Naive thymus-derived CD4-positive, alpha-beta T cell (primary cell): Measurements from ENCODE around the gene MND1. TPM values are rescaled to one million over a fixed set of nuclear protein-coding genes. Genes with fewer than 3 reads are reported as not detected.

Experiments
- ATAC-seq: fragments of 150-1000 bp; cut with Tn5 transposase; 2 replicates; pipeline ENCODE4 v1.10.0; 2021; ENCODE audit warnings: mild to moderate bottlenecking, moderate library complexity
- CTCF ChIA-PET: fragments of 350-600 bp; sonication (Branson Sonifier 250); formaldehyde crosslinking; loops from one replicate; lab custom pipeline; 2021; ENCODE audit warnings: antibody characterized with exemption; lab: Charles Lee
- POLR2A ChIA-PET: fragments of 350-600 bp; sonication (Branson Sonifier 250); formaldehyde crosslinking; loops from one replicate; lab custom pipeline; 2021; ENCODE audit warnings: antibody characterized with exemption, inconsistent platforms; lab: Charles Lee
- DNase-seq, 9 donors: peaks; one replicate each; pipeline versions ENCODE4 v3.0.0 to v3.0.0-alpha.2; 2020 to 2022; ENCODE audit warnings: mixed read lengths in 1 of 9
- H3K27ac ChIP-seq: one replicate; pipeline ENCODE4 v1.7.0; 2013; ENCODE audit warnings: mild to moderate bottlenecking, low read depth, low read length, moderate library complexity
- H3K27me3 ChIP-seq, 2 donors: one replicate each; pipeline ENCODE4 v1.7.0; 2013; ENCODE audit warnings: low read length in 2 of 2, mild to moderate bottlenecking in 2 of 2, moderate library complexity in 2 of 2; ENCODE audit not compliant: control insufficient read depth in 2 of 2, insufficient read depth in 2 of 2
- H3K36me3 ChIP-seq, 3 experiments: 1 replicate in 2 of 3; 2 replicates in 1 of 3; pipeline ENCODE4 v1.7.0; 2013; ENCODE audit warnings: low read length in 3 of 3, mild to moderate bottlenecking in 3 of 3, moderate library complexity in 1 of 3; ENCODE audit not compliant: insufficient read depth in 3 of 3, control insufficient read depth in 2 of 3
- H3K4me1 ChIP-seq, 2 donors: one replicate each; pipeline ENCODE4 v1.7.0; 2013; ENCODE audit warnings: low read length in 2 of 2, mild to moderate bottlenecking in 2 of 2, moderate library complexity in 1 of 2; ENCODE audit not compliant: control insufficient read depth in 2 of 2, insufficient read depth in 2 of 2
- H3K4me3 ChIP-seq: 2 replicates; pipeline ENCODE4 v1.7.0; 2013; ENCODE audit warnings: mild to moderate bottlenecking, low read length
- H3K9me3 ChIP-seq, 3 experiments: 1 replicate in 2 of 3; 2 replicates in 1 of 3; pipeline ENCODE4 v1.7.0; 2013; ENCODE audit warnings: low read length in 3 of 3; ENCODE audit not compliant: control insufficient read depth in 2 of 3
- H3K27ac Mint-ChIP-seq, 9 donors: one replicate each; pipeline ENCODE4 v1.8.0; 2020 to 2022; ENCODE audit warnings: mixed read lengths in 9 of 9, mild to moderate bottlenecking in 8 of 9, moderate library complexity in 5 of 9, inconsistent platforms in 2 of 9
- H3K27me3 Mint-ChIP-seq, 5 donors: one replicate each; pipeline ENCODE4 v1.8.0; 2021 to 2022; ENCODE audit warnings: mixed read lengths in 5 of 5, mild to moderate bottlenecking in 1 of 5
- H3K36me3 Mint-ChIP-seq, 5 donors: one replicate each; pipeline ENCODE4 v1.8.0; 2020 to 2022; ENCODE audit warnings: mixed read lengths in 5 of 5, mild to moderate bottlenecking in 3 of 5, inconsistent platforms in 1 of 5
- H3K4me1 Mint-ChIP-seq, 7 donors: one replicate each; pipeline ENCODE4 v1.8.0; 2020 to 2022; ENCODE audit warnings: mixed read lengths in 7 of 7, mild to moderate bottlenecking in 3 of 7, inconsistent platforms in 1 of 7
- H3K4me3 Mint-ChIP-seq, 10 donors: one replicate each; pipeline ENCODE4 v1.8.0; 2020 to 2022; ENCODE audit warnings: mild to moderate bottlenecking in 10 of 10, mixed read lengths in 10 of 10, moderate library complexity in 6 of 10, inconsistent platforms in 2 of 10
- H3K9me3 Mint-ChIP-seq, 11 donors: one replicate each; pipeline ENCODE4 v1.8.0; 2020 to 2022; ENCODE audit warnings: mixed read lengths in 11 of 11, mild to moderate bottlenecking in 4 of 11, inconsistent platforms in 1 of 11, moderate library complexity in 1 of 11
- intact Hi-C, 2 donors: fragments of 100-400 bp; cut with micrococcal nuclease; formaldehyde crosslinking; loops; one replicate each; pipeline ENCODE4 v1.15.1; 2023
- polyA plus RNA-seq, 2 donors: library from polyadenylated mRNA; unstranded; fragments of 300-500 nt; fragmentation: Illumina TruSeq; gene quantifications; one replicate each; pipeline ENCODE4 v1.2.3, GENCODE V29; 2021
- total RNA-seq, 6 experiments: library from RNA in 5 of 6; stranded (reverse) in 5 of 6; gene quantifications; 1 replicate in 5 of 6; 2 replicates in 1 of 6; pipeline ENCODE4 v1.2.3 and lab custom pipeline; 2021 to 2026

MND1 gene, protein sequence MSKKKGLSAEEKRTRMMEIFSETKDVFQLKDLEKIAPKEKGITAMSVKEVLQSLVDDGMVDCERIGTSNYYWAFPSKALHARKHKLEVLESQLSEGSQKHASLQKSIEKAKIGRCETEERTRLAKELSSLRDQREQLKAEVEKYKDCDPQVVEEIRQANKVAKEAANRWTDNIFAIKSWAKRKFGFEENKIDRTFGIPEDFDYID
- total RNA-seq (10 to 100 TPM in 1 of 5 experiments, not detected in 4; 13.5 TPM), polyA plus RNA-seq (under 1 TPM in 1 of 2 donors, not detected in 1; 0.75 TPM), total RNA-seq (lab: John Stamatoyannopoulos, UW) (not detected)

DNA sequence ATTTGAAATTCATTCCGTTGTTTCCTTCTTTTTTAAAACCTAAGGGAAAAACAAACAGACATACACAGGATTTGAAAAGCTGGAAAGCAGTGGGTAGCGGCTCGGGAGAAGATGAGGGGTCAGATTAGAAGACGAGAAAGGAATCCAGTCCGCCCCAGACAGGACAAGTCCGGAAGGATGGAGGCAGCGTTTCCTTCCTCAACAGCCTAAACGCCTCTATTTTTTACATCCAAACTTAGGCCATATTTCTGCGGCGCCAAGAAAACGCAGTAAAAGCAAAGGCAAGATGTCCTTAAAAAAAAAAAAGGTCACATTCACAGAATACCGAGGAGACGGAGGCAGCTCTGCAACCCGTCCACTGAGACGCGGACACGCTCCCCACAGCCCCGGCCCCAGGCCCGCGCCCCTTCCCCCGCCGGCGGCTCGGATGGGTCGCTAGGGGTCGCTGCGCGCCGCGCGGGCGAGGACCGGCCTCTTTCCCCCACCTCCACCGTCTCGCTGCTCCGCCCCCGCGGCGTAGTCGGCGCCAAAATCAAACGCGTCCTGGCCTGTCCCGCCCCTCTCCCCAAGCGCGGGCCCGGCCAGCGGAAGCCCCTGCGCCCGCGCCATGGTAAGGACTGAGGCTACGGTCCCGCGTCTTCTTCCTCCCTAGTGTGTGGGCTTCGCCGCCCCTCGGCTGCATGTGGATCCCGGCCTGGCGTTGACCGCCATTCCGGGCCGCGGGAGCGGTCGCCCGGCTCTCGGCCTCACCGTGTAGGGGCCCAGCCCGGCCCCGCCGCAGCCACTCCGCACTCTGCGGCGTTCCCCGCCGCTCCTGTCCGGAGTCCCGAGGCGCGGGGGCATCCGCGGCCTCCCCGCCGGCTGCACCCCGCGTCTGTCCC, at the start of gene MND1:
Gene MND1, plus strand, starts transcription at position 558 of the 881 bp plus-strand sequence. Its CDS starts 50 bp downstream, at position 608.
- Mint-ChIP-seq H3K27me3 (peaks cover 0 to 23% (median 6%) of the 10 kb centered on the region in 5 donors), H3K4me3 (peak within 1 kb of the TSS; percentile 89 to 97 (median 94)), H3K36me3 (peaks cover 0 to 2% (median 0%) of the 10 kb centered on the region in 5 donors), H3K4me1 (peaks cover 4 to 43% (median 27%) of the 10 kb centered on the region in 7 donors), H3K27ac (peak within 1 kb of the TSS; percentile 26 to 90 (median 76)), H3K9me3 (no peaks in the 10 kb centered on the region)
- ATAC-seq (peak; percentile 97), DNase-seq (peak; percentile 82 to 97 (median 92))
- H3K4me1 ChIP-seq, result peaks cover 0 to 8% of the 10 kb centered on the region in 2 donors
- H3K27me3 ChIP-seq, result no peaks in the 10 kb centered on the region
- ChIA-PET POLR2A (interaction anchor here (0.7 to 3.4 kb wide), 5 partner anchors 85 to 250 kb away, joined by 3 to 13 read pairs (median 4); no protein-coding TSS in a partner anchor), CTCF (interaction anchor here (0.5 to 3.6 kb wide), 26 partner anchors 10 to 1186 kb away, joined by 3 to 32 read pairs (median 3); no protein-coding TSS in a partner anchor)
- H3K4me3 ChIP-seq, result peak within 1 kb of the TSS; percentile 58
- H3K27ac ChIP-seq, result peak within 1 kb of the TSS; percentile 60
- intact Hi-C loops, result loop anchor here (1.0 to 10.0 kb wide), 17 partner anchors 82 to 1210 kb away; partner anchors contain the start of genes PLRG1 (in 1 of the 2) and TMEM131L (in 1 of the 2)
- no peaks in the 10 kb centered on the region for H3K9me3 ChIP-seq
- H3K36me3 ChIP-seq, result no peaks in the 10 kb centered on the region

DNA sequence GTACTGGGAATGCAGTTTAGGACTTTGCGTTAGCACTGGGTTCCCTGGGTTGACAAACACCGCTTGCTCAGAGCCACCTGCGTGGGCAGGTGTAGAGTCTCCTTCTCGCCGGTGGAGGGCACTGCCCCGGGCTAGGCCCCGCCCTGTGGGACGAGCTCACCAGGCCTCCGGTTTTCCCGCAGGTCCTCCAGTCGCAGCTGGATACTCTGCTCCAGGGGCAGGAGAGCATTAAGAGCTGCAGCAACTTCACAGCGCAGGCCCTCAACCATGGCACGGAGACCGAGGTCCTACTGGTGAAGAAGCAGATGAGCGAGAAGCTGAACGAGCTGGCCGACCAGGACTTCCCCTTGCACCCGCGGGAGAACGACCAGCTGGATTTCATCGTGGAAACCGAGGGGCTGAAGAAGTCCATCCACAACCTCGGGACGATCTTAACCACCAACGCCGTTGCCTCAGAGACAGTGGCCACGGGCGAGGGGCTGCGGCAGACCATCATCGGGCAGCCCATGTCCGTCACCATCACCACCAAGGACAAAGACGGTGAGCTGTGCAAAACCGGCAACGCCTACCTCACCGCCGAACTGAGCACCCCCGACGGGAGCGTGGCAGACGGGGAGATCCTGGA, 49.2 kb upstream of the MND1 start:
- DNase-seq (no peak), ATAC-seq (no peak)
- peaks cover 0 to 5% (median 0%) of the 10 kb centered on the region in 5 donors for H3K27me3 Mint-ChIP-seq
- peaks cover 4 to 32% (median 14%) of the 10 kb centered on the region in 5 donors for H3K36me3 Mint-ChIP-seq
- no peak overlapping the region for H3K27ac Mint-ChIP-seq
- intact Hi-C loops, result no loop called here
- Histone ChIP-seq H3K9me3 (peaks cover 0 to 3% (median 0%) of the 10 kb centered on the region in 3 experiments), H3K4me3 (no peak overlapping the region), H3K36me3 (no peaks in the 10 kb centered on the region), H3K27ac (no peak overlapping the region), H3K4me1 (no peaks in the 10 kb centered on the region), H3K27me3 (no peaks in the 10 kb centered on the region)
- ChIA-PET CTCF (no interaction called here), POLR2A (no interaction called here)
- H3K9me3 Mint-ChIP-seq, result peaks cover 4 to 14% (median 7%) of the 10 kb centered on the region in 11 donors
- no peak overlapping the region for H3K4me3 Mint-ChIP-seq
- peaks cover 3 to 5% (median 5%) of the 10 kb centered on the region in 7 donors for H3K4me1 Mint-ChIP-seq

DNA sequence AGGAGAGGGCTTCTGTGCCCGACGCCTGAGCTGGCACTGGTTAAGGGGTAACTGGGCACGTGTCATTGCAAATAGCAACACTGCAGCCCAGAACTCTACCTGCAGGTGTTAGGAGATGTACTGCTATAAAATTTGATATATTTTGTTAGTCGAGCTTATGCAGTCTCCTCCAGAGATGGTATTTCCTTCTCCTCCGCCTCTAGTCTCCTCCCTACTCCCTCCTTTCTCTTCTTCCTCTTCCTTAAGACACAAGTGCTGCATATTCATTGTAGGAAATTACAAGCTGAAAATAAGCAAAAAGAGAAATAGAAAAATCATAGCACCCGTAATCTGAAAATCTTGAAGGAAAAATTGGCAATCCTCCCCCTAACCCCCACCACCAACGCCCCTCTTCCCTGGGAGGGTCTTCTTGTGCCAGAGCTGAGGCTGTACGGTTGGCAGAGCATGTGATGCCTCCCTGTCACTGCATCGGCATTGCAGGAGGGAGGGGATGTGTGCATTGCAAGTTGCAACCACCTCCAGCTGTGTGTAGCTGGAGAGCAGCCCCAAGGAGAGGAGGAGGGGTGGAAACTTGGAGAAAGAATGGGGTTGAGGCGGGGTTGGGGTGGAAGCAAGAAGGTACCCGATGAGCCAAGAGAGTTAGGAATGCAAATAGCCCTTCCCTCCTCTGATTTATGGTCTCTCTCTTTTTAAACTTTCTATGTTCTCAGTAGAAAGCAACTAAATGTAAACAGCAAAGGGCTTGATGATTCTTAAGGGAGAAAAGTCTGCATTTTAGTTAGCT, 48.3 kb upstream of the MND1 start:
- peaks cover 0 to 3% (median 0%) of the 10 kb centered on the region in 3 experiments for H3K9me3 ChIP-seq
- Mint-ChIP-seq H3K27ac (no peak overlapping the region), H3K36me3 (peaks cover 4 to 35% (median 16%) of the 10 kb centered on the region in 5 donors), H3K9me3 (peaks cover 4 to 17% (median 8%) of the 10 kb centered on the region in 11 donors), H3K4me1 (peaks cover 3 to 5% (median 5%) of the 10 kb centered on the region in 7 donors), H3K4me3 (no peak overlapping the region), H3K27me3 (peaks cover 0 to 5% (median 0%) of the 10 kb centered on the region in 5 donors)
- ChIA-PET POLR2A (no interaction called here), CTCF (no interaction called here)
- intact Hi-C loops, result no loop called here
- DNase-seq, result no peak
- no peaks in the 10 kb centered on the region for H3K27me3 ChIP-seq
- H3K4me3 ChIP-seq, result no peak overlapping the region
- no peak for ATAC-seq
- no peak overlapping the region for H3K27ac ChIP-seq
- no peaks in the 10 kb centered on the region for H3K4me1 ChIP-seq
- H3K36me3 ChIP-seq, result no peaks in the 10 kb centered on the region

DNA sequence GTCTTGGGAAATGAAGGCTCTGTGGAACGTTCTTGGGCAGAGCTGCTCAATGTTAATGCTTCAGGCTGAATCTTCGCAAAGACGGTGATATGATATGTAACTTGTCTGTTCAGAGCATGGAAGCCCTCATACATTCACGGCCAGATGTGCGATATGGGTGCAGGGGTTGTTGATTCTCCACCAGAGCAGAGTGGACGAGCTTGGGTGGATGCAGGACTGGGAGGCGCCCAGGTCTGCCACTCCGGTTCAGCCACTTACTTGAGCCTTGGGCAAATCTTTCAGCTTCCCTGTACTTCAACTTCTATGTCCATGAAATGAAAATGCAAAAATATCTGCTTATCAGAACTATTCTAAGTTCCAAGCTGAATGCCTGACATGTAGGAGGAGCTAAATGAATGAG, 47.4 kb upstream of the MND1 start:
- no peak overlapping the region for H3K27ac ChIP-seq
- H3K4me3 ChIP-seq, result no peak overlapping the region
- H3K9me3 Mint-ChIP-seq, result peaks cover 5 to 24% (median 10%) of the 10 kb centered on the region in 11 donors
- DNase-seq (no peak), ATAC-seq (no peak)
- peaks cover 0 to 11% (median 0%) of the 10 kb centered on the region in 5 donors for H3K27me3 Mint-ChIP-seq
- H3K27ac Mint-ChIP-seq, result no peak overlapping the region
- no peaks in the 10 kb centered on the region for H3K27me3 ChIP-seq
- peaks cover 4 to 44% (median 22%) of the 10 kb centered on the region in 5 donors for H3K36me3 Mint-ChIP-seq
- intact Hi-C loops, result no loop called here
- no peaks in the 10 kb centered on the region for H3K4me1 ChIP-seq
- H3K9me3 ChIP-seq, result peaks cover 0 to 3% (median 0%) of the 10 kb centered on the region in 3 experiments
- no peaks in the 10 kb centered on the region for H3K36me3 ChIP-seq
- CTCF ChIA-PET, result no interaction called here
- peaks cover 3 to 5% (median 5%) of the 10 kb centered on the region in 7 donors for H3K4me1 Mint-ChIP-seq
- POLR2A ChIA-PET, result no interaction called here
- no peak overlapping the region for H3K4me3 Mint-ChIP-seq

DNA sequence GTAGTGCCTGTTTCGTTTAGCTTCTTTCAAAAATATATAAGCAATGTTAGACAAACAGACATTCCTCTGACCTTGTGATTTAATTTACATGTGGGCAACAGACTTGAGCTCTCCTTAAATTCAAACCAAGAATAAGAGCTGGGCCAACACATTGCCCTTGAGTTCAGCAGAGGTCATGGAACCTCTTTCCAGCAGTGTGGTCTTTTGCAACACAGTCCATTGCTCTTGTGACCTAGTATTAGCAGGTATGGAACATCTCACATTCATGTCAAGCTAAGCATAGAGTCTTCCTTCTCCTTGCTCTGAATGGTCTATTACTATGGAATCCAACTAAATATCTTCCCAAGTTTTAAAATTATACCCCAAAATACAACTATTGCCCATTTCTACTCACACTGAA, 33.7 kb upstream of the MND1 start:
- ATAC-seq (no peak), DNase-seq (no peak)
- H3K27me3 ChIP-seq, result no peaks in the 10 kb centered on the region
- H3K9me3 ChIP-seq, result no peaks in the 10 kb centered on the region
- intact Hi-C loops, result no loop called here
- H3K4me1 ChIP-seq, result no peaks in the 10 kb centered on the region
- H3K4me1 Mint-ChIP-seq, result no peaks in the 10 kb centered on the region
- H3K27me3 Mint-ChIP-seq, result peaks cover 0 to 2% (median 0%) of the 10 kb centered on the region in 5 donors
- ChIA-PET CTCF (interaction anchor here (0.6 to 0.7 kb wide), 2 partner anchors 169 to 332 kb away, joined by 3 to 6 read pairs; no protein-coding TSS in a partner anchor), POLR2A (no interaction called here)
- H3K27ac ChIP-seq, result no peak overlapping the region
- H3K36me3 ChIP-seq, result no peaks in the 10 kb centered on the region
- no peak overlapping the region for H3K4me3 ChIP-seq
- no peak overlapping the region for H3K27ac Mint-ChIP-seq
- peaks cover 0 to 4% (median 0%) of the 10 kb centered on the region in 11 donors for H3K9me3 Mint-ChIP-seq
- H3K36me3 Mint-ChIP-seq, result peaks cover 0 to 6% (median 4%) of the 10 kb centered on the region in 5 donors
- no peak overlapping the region for H3K4me3 Mint-ChIP-seq
